K562 treated with DMSO at 1 percent for 4 hours (cell line): ENCODE results near the gene H1-8. TPM values are rescaled to one million over a fixed set of nuclear protein-coding genes. Genes with fewer than 3 reads are reported as not detected.

Experiments
- total RNA-seq: library from RNA; unstranded; fragments of 300-600 nt; gene quantifications from 2 replicates; pipeline ENCODE4 v1.2.3, GENCODE V29; 2022; ENCODE audit not compliant: insufficient read depth

The H1-8 gene, protein sequence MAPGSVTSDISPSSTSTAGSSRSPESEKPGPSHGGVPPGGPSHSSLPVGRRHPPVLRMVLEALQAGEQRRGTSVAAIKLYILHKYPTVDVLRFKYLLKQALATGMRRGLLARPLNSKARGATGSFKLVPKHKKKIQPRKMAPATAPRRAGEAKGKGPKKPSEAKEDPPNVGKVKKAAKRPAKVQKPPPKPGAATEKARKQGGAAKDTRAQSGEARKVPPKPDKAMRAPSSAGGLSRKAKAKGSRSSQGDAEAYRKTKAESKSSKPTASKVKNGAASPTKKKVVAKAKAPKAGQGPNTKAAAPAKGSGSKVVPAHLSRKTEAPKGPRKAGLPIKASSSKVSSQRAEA
- not detected in 2 replicates for total RNA-seq

DNA sequence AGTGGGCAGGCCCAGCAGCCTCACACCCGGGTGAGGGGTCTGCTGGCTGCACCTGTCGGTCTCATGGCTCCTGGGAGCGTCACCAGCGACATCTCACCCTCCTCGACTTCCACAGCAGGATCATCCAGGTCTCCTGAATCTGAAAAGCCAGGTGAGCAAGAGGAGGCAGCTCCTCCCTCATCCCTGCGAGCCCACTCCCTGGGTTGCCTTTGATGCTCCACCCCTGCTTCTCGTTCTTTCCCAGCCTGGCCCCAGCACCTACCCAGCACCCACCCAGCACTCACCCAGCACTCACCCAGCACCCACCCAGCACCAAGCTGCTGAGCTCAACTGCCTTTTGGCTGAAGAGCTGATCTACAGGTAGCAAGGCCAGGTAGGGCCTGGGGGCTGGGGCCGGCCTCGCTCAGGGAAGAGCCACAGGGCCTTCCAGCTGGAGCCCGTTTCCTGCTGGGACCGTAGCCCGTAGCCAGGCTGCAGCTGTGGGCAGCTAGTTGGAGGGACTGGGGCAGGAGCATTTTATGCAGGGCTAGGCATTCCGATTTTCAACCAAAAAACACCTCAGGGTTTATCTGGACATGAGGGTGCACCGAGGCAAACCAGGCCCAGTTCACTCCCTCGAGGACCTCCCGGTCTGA lies at the start of gene H1-8:
Gene H1-8, plus strand, starts transcription at position 20 of the 635 bp plus-strand sequence. Its CDS starts 44 bp downstream, at position 64.

DNA sequence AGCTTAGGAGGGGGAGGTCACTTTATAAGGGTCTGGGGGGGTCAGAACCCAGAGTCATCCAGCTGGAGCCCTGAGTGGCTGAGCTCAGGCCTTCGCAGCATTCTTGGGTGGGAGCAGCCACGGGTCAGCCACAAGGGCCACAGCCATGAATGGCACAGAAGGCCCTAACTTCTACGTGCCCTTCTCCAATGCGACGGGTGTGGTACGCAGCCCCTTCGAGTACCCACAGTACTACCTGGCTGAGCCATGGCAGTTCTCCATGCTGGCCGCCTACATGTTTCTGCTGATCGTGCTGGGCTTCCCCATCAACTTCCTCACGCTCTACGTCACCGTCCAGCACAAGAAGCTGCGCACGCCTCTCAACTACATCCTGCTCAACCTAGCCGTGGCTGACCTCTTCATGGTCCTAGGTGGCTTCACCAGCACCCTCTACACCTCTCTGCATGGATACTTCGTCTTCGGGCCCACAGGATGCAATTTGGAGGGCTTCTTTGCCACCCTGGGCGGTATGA lies 14.3 kb upstream of the H1-8 start, which contains the start of gene RHO:
Gene RHO, plus strand, starts transcription at position 51 of the 512 bp plus-strand sequence. Its CDS starts 95 bp downstream, at position 146.

Other genes with a start within 250 kb of the H1-8 start
- 2.3 TPM in 2 replicates for gene EFCAB12, start 114.5 kb upstream of the H1-8 start, total RNA-seq
- gene MBD4, start 103.2 kb upstream of the H1-8 start, total RNA-seq = 24.0 and 37.6 TPM in 2 replicates
- 7.4 and 15.3 TPM in 2 replicates for gene IFT122, start 103.0 kb upstream of the H1-8 start, total RNA-seq
- gene RHO, start 14.5 kb upstream of the H1-8 start, total RNA-seq = not detected in 2 replicates
- 14.4 and 24.7 TPM in 2 replicates for gene PLXND1, start 63.5 kb downstream of the H1-8 start, total RNA-seq